GM21381 (cell line): ENCODE results near the gene MAMSTR.
"Not testable (repeated sequence)": the region's sequence is repeated elsewhere in the genome, so short reads cannot be mapped to it uniquely, and the experiment has no call there.

Experiments
- ATAC-seq: cut with Tn5 transposase; IDR thresholded peaks from one replicate; pipeline ENCODE4 v1.9.1; 2021; ENCODE audit warnings: mild to moderate bottlenecking, moderate library complexity; ENCODE audit not compliant: unreplicated experiment

MAMSTR gene, protein sequence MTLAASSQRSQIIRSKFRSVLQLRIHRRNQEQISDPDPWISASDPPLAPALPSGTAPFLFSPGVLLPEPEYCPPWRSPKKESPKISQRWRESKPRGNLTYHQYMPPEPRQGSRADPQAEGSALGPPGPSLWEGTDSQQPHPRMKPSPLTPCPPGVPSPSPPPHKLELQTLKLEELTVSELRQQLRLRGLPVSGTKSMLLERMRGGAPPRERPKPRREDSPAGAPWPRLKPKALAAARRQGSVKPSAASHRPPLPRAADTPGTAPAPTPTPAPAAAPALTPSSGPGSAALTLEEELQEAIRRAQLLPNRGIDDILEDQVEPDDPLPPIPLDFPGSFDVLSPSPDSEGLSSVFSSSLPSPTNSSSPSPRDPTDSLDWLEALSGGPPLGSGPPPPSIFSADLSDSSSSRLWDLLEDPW

DNA sequence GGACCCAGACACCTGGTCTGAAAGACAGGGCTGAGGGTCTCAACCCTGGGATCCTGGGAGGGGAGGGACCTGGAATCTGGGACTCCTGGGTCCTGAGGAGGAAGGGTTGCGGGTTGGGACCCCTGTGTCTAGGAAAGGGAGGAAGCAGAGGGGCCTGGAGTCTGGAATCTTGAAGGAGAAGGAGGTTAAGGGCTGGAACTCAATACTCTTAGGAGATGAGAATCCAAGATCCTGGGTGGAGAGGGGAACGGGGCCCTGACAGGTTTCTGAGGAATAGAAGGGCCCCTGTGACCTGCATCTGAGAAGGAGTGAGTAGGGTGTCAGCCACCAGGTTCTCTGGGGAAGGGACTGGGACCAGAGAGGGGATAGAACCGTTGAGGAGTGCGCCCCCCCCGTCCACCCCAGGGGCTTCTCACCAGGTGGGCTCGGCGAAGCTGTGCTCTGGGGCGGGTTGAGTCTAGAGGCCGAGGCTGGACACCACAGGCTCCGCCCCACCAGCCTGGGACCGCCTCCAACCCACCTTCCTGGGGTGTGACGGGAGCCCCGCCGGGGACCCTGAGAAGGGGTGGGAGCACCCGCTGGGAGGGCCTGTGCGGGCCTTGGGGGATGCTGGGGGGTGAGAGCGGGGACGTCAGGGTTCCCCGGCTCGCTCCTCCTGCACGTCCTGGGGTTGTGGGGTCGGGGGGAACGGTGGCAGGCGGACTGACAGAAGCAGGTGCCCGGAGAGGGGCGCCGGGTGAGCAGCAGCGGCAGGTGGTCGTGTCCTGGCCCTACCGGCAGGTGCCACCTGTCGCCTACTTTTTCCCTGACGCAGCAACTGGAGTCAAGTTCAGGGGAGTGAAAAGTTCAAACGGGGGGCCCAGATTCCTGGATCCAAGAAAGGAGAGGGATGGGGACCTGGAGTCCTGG, at the start of gene MAMSTR:
TSS of gene MAMSTR (minus strand) at position 463 of the 909 bp plus-strand sequence. CDS start 694 bp downstream, outside the sequence.
- ATAC-seq = no peak

DNA sequence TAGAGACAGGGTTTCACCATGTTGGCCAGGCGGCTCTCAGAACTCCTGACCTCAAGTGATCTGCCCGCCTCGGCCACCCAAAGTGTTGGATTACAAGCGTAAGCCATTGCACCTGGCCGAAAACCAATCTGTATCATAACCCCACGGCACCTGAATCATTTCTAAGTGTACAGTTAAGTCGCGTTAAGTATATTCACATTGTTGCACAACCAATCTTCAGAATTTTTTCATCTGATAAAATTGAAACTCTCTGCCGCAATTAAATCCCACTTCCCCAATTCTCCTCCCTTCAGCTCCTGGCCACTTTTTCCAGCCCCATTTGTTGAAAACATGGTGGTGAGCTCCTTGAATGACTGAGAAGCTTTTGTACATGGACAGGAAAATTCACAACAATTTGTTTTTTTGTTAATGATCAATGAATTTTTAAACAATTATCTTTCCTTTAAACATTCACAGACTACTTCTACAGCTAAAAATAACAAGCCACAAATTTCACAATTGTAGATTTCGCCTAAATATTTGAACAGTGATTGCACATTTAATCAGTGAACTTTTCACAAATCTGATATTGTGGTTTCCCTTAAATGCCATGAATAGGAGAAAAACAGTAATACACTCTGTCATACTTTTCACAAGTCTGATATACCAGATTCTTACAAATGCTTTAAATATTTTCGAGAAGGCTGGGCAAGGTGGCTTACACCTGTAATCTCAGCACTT, 49.6 kb upstream of the MAMSTR start:
- ATAC-seq = no peak

DNA sequence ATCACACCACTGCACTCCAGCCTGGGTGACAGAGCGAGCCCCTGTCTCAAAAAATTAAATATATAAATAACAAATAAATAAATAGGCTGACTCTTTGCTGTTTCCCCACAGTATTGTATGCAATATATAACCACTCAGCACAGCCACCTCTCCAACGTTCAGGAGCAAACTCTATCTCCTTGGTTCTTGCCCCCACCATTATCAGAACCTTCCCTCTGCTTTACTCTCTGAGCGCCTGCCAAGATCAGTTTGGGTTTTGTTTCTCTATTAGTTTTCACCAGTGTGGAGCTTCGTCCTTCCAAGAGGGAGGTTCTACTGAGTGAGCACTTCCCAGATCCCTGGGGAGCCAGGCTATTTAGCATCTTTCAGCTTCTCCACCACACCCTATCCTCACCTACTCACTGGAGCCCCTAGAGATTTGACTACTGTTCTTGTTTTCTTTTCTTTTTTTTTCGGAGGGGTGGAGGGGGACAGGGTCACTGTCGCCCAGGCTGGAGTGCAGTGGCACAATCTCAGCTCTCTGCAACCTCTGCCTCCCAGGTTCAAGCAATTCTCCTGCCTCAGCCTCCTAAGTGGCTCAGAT, 48.7 kb upstream of the MAMSTR start:
- not testable (repeated sequence) for ATAC-seq

DNA sequence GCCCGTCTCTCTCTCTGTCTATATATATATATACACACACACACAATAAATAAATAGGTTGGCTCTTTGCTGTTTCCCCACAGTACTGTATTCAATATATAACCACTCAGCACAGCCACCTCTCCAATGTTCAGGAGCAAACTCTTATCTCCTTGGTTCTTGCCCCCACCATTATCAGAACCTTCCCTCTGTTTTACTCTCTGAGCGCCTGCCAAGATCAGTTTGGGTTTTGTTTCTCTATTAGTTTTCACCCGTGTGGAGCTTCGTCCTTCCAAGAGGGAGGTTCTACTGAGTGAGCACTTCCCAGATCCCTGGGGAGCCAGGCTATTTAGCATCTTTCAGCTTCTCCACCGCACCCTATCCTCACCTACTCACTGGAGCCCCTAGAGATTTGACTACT, 46.3 kb upstream of the MAMSTR start:
- ATAC-seq = not testable (repeated sequence)

DNA sequence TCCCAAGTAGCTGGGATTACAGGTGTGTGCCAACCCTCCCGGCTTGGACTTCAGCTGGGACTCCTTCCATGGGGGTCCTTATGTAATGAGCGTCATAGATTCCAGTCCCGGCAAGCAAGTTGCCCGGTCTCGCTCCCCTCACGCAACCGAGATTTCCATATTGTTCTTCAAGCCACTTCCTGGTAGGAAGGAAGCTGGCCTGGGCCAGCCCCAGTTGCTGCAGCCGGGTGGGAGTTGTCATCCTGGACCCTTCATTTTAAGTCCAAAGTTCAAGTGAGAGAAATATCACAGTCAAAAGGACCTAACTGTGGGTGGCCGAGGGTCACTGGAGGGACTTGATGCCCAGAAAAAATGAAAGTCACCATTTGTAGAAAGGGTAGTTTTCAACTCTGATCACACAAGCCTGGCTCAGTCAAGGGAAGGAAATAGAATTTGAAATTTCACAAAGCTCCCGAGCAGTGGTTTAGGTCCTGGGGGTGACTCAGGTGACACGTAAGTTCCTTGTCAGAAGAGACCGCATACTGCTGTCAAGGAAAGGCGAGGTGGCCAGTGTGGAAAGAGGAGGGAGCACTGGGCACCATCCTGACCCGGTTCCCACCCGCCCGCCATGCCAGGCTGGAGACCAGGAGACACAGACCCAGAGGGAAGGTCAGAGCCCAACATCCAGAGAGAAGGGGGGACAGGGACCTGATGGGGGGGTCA, 41.1 kb upstream of the MAMSTR start:
- ATAC-seq = no peak

DNA sequence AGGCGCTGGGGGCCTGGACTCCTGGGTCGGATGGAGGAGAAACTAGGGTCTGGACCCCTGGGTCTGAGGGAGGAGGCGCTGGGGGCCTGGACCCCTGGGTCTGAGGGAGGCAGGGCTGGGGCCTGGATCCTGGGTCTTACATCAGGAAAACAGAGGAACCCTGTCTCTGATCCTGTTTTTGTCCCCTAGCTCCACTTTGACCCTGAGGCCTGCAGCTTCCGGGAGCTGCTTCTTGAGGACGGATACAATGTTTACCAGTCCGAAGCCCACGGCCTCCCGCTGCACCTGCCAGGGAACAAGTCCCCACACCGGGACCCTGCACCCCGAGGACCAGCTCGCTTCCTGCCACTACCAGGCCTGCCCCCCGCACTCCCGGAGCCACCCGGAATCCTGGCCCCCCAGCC, 38.2 kb upstream of the MAMSTR start:
- ATAC-seq = no peak

DNA sequence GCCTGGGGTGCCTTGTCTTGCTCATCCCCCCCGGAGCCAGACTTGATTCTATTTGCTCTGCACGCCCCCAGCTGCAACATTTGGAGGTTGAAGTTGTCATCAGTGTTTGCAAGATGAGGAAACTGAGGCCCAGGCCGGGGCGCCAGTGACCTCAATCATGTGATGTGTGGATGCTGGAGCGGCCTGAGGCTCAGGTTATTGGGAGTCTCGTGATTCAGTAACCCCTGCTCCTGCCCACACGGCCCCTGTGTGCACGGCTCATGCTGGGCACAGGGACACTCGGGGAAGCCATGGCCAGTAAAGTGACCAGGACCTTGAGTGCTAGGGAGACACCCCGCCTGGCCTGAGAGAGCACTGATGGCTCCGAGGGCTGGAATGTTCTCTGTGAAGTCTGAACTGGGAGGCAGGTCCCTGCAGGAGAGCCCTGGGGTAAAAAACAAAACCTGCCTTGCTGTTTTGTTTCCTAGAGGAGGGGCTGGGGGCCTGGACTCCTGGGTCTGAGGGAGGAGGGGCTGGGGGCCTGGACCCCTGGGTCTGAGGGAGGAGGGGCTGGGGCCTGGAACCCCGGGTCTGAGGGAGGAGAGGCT, 37.7 kb upstream of the MAMSTR start:
- ATAC-seq = no peak

DNA sequence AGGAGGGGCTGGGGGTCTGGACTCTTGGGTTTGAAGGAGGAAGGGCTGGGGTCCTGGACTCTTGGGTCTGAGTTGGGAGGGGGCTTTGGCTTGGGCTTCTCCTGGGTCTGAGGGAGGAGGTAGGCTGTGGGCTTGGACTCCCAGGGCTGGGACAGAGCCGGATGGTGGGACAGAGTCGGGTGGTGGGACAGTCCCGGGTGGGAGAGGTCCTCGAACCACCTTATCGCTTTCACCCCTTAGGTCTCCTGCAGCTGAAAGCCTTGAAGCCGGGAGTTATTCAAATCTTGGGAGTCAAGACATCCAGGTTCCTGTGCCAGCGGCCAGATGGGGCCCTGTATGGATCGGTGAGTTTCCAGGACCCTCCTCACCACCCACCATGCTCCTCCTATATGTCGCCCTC, 37.2 kb upstream of the MAMSTR start:
- ATAC-seq = no peak

DNA sequence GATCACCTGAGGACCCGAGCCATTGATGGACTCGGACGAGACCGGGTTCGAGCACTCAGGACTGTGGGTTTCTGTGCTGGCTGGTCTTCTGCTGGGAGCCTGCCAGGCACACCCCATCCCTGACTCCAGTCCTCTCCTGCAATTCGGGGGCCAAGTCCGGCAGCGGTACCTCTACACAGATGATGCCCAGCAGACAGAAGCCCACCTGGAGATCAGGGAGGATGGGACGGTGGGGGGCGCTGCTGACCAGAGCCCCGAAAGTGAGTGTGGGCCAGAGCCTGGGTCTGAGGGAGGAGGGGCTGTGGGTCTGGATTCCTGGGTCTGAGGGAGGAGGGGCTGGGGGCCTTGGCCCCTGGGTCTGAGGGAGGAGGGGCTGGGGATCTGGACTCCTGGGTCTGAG, 36.7 kb upstream of the MAMSTR start:
- no peak for ATAC-seq

DNA sequence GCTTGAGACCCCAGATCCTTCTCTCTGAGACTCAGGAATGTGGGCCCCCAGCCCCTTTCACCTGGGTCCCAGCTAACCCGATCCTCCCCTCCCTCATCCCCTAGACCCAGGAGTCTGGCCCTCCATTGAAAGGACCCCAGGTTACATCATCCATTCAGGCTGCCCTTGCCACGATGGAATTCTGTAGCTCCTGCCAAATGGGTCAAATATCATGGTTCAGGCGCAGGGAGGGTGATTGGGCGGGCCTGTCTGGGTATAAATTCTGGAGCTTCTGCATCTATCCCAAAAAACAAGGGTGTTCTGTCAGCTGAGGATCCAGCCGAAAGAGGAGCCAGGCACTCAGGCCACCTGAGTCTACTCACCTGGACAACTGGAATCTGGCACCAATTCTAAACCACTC, 36.3 kb upstream of the MAMSTR start:
- no peak for ATAC-seq

DNA sequence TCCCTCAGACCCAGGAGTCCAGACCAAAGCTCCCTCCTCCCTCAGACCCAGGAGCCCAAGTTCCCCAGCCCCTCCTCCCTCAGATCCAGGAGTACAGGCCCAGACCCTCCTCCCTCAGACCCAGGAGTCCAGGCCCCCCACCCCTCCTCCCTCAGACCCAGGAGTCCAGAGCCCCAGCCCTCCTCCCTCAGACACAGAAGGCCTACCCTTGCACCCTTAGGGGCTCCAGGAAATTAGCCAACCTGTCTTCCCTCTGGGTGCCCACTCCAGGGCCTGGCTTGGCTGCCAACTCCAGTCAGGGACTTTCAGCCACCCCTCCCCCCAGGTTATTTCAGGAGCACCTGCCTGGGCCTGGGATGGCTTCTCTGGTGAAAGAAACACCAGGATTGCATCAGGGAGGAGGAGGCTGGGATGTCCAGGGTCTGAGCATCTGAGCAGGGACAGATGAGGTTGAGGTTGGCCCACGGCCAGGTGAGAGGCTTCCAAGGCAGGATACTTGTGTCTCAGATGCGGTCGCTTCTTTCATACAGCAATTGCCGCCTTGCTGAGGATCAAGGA, 35.6 kb upstream of the MAMSTR start, which contains the start of gene FGF21:
TSS of gene FGF21 (plus strand) at position 441 of the 558 bp plus-strand sequence. CDS start 713 bp downstream, outside the sequence.
- no peak for ATAC-seq

DNA sequence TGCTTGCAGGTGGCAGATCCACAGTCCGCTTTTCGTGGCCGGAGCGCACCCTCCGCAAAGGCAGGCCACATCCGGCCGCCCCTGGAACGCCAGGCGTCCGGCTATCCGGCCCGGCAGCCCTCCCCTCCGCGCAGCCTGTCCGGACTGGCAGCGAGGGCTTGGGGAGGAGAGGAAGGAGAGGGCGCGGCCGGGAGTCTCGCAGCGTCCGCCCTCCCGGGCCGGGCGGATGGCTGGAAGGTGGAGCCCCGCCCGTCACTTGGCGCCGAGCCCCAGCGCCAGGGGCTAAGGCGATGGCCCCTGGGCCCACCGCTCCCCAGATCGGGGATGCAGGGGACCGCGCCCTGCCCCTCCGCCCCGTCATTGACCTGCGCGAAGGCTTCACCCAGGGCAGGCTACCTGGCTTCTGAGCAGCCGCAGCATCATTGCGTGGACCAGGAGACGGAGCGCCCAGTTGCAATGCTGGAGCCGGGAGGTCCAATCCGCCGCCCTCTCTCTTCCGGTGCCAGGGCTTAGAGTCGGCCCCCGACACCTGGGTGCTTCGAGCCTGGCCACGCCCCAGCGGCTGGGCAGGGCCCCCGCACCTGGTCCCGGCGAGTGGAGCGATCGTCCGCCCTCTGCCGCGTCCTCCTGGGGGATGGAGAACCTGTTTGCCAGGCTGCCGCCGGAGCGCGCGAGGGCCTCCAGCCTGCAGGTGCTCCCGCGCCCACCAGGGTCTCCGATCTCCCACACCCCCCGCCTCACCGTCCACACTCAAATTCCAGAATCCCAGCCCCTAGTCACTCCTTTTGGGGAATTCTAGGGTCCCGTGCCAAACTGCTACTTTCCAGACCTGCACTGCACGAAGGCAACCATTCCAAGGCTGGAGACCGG, 33.2 kb upstream of the MAMSTR start, which contains the start of gene FUT1:
TSS of gene FUT1 (minus strand) at position 146 of the 870 bp plus-strand sequence. CDS start 1,360 bp downstream, outside the sequence.
- no peak for ATAC-seq

DNA sequence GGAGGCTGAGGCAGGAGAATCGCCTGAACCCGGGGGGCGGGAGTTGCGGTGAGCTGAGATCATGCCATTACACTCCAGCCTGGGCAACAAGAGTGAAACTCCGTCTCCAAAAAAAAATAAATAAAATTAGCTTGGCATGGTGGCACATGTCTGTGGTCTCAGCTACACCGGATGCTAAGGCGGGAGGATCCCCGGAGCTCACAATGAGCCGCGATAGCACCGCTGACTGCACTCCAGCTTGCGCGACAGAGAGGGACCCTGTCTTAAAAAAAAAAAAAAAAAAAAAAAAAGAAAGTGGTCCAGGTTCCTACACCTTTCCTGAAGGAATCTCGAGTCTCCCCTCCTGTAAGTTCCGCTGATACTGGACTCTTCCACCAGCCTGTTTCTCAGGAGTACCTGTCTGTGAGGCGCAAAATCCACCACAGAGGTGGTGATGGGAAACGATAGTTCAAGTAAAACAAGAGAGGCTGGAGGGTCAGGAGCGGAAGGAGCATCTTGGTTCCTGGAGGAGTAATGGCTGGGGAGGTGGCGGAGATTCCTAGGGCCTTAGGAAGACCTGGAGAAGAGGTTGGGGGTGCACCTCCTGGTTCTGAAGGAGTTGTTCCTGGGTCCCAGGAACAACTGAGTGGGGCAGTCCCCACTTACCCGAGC, 32.4 kb upstream of the MAMSTR start:
- ATAC-seq = no peak

DNA sequence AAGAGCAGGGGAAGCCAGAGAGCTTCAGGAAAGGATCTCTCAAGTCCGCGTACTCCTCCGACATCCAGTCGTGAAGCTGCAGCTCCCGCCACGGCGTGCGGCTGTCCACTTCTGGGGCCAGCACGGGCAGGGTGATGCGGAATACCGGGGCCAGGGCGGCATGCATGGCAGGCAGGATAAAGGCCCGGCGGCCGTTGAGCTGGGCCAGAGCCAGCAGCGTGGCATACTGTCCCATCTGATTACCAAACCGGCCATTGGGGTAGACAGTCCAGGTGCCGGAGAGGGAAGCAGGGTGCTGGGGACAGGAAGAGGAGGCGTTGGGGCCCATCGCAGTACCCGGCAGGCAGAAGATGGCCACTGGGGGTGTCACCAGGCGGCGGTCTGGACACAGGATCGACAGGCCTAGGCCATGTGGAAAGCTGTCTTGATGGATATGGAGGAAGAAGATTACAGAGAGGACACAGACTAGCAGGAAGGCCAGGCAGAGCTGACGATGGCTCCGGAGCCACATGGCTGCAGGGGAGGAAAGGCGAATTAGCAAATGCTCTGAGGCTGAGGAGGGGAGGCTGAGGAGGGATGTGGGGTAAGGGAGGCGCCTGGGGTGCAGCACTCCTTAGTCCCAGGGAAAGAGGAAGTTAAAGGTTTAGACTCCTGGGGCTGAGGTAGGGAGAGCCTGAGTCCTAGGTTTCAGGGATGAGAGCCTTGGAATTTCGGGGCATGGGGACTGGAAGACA, 31.4 kb upstream of the MAMSTR start:
- ATAC-seq = no peak

DNA sequence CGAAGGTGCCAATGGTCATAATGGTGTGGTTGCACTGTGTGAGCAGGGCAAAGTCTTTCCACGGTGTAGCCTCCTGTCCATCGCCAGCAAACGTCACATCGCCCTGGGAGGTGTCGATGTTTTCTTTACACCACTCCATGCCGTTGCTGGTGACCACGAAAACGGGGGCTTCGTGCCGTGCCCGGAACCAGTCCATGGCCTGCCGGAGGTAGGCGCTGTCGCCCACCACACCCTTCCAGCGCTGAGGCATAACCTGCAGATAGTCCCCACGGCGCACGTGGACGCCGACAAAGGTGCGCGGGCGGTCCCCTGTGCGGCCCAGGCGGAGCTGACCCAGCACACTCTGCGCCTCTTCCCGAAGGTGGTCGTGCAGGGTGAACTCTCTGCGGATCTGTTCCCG, 30.8 kb upstream of the MAMSTR start:
- ATAC-seq = no peak

DNA sequence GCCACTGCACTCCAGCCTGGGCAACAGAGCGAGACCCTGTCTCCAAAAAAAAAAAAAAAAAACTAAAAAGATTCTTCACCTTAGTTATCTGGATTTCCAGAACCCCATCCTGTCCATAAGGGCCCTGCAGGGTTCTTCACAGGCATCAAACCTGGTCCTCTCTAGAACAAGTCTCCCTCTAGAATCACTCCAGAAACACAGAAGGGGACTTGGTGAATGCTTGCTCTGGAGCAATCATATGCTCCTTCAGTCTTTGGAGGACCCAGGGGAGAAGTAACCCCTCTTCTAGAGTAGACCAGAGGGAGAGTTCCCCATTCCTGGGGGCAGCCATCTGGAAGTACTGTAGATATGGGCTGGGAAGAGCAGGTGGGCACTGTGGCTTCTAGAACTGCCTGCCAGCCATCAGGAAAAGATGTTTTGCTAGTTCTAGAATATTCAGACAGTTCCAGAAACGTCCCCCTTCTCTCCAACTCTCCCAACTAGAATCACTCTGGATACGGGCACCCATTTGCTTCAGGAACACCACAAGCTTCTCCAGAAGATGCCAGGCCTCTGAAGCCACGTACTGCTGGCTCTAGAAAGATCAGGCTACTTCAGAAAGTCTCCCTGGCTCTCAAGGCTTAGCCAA, 30.2 kb upstream of the MAMSTR start:
- ATAC-seq = no peak
